T-helper 22 cell (primary cell): ENCODE results near the gene MAS1L.

Source experiments
- DNase-seq: peaks from one replicate; pipeline ENCODE4 v3.0.0-alpha.2; 2020; ENCODE audit warnings: low read depth

The MAS1L gene

DNA sequence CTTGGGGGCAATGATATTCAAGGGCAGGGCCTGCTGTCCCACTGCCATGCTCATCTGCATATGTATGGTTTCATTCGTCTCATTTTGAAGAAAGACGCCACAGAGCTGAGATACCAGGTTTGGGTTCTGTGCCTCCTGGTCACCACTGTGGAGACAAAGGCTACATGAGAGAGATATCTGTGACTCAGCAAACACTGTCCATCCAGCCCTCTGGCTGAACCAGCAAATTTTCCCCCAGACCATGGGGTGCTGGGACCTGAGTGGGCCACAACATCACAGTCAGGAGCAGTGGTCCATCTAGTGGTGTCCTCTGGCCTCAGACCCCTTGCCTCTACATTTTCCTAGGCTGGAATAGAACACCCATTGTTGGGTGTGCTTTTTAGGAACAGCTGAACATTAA is at the start of gene MAS1L:
MAS1L (minus strand) TSS at position 297 of the 400 bp plus-strand sequence; CDS start at position 243, 54 bp downstream.
- DNase-seq, result no peak

DNA sequence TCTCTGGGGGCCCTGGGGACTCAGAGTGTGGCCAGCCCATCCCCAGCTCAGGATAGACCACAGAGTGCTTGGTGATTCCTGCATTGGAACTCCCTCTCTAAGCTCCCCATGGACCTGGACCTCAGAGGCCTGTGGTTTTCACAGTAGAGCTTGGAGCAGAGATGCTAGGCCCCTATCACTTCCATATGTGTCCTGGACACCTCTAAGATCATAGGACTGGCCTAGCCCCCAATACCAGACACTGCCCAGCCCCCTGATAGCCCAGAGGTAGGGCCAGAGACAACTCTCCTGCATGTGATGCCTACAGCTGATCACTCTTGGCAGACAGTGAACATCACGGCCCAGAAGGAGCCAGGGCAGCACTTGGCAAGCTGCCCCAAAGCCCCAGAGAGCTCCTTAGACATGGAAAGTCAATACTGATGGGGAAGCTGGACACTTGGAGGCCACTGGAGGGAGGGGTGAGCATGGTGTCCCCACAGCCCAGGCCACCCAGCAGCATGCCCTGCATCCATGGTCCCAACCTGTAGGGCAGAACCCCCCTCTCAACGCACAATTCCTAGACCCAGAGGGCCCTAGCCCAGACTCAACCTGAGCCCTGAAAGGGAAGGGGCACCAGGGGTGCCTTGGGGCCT is 44.7 kb upstream of the MAS1L start:
- DNase-seq, result no peak

GRCh38 chr6:29531668-29532067 is 43.9 kb upstream of the MAS1L start:
- no peak for DNase-seq

- DNase-seq, result no peak
These were observed 43.0 kb upstream of the MAS1L start for GRCh38 chr6:29530671-29531310.

DNA sequence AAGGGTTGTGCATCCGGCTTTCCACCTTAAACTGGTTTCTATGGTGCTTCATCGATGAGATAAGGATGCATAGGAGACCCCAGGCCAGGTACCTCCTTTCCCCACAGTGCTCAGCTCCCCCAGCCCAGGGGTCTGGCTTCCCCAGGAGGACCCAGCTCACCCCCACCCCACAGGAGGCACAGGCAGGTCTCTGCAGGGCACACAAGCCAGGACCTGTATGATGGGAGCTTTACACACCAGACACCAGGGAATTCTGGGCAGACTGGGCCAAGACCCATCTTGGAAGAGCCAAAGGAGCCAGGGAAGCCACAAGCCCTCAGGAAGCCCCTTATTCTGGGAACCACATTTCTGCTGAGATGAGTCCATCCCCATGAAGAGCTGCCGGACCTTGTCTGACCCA is 42.2 kb upstream of the MAS1L start:
- DNase-seq, result no peak

- no peak for DNase-seq
These were observed 41.3 kb upstream of the MAS1L start for GRCh38 chr6:29528988-29529560.

- no peak for DNase-seq
These were observed 40.7 kb upstream of the MAS1L start for GRCh38 chr6:29528300-29528931.

- DNase-seq, result no peak
These were observed 39.8 kb upstream of the MAS1L start for GRCh38 chr6:29527564-29527963.

- no peak for DNase-seq
These were observed 39.4 kb upstream of the MAS1L start for GRCh38 chr6:29527126-29527525.

DNA sequence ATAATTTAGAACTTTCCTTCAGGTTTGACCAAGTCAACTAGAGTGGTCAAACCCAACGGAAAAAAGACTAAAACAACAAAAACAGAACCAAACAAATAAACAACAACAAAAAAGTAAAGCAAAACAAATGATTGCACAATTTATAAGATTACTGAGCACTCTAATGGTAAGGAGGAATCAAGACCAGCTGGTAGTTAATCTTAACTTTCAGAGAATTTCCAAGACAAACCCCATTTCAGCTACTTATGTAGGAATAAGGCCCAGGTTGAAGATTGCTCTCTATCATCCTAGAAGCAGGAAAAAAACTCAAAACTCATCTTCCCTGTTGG is 37.5 kb upstream of the MAS1L start:
- DNase-seq, result no peak

- no peak for DNase-seq
These were observed 36.9 kb upstream of the MAS1L start for GRCh38 chr6:29524444-29525310.

DNA sequence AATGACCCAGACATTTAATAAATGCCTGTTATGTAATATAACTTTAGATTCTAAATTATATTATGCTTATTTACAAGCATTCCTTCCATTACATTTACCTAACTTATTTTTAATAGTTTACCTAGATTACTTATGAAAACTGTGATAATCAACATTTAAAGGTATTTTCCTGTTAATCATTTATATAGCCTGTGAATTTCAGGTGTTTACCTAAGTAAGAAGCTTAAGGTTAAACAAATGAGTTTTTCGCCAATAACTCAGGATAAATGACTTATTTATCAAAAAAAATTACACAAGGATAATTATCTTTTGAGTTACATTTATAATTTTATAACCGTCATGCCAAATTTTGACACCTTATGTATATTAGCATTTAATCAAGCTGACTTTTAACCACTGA is 36.3 kb upstream of the MAS1L start:
- no peak for DNase-seq

- no peak for DNase-seq
These were observed 34.5 kb upstream of the MAS1L start for GRCh38 chr6:29522227-29522626.

- no peak for DNase-seq
These were observed 33.4 kb upstream of the MAS1L start for GRCh38 chr6:29521006-29521680.

GRCh38 chr6:29520232-29520631 is 32.5 kb upstream of the MAS1L start:
- no peak for DNase-seq

- no peak for DNase-seq
These were observed 31.7 kb upstream of the MAS1L start for GRCh38 chr6:29519291-29520010.

- DNase-seq, result no peak
These were observed 30.1 kb upstream of the MAS1L start for GRCh38 chr6:29517728-29518440.

- no peak for DNase-seq
These were observed 29.5 kb upstream of the MAS1L start for GRCh38 chr6:29517245-29517644.

- peak; percentile 7 for DNase-seq
These were observed 28.4 kb upstream of the MAS1L start for GRCh38 chr6:29516108-29516507.

DNA sequence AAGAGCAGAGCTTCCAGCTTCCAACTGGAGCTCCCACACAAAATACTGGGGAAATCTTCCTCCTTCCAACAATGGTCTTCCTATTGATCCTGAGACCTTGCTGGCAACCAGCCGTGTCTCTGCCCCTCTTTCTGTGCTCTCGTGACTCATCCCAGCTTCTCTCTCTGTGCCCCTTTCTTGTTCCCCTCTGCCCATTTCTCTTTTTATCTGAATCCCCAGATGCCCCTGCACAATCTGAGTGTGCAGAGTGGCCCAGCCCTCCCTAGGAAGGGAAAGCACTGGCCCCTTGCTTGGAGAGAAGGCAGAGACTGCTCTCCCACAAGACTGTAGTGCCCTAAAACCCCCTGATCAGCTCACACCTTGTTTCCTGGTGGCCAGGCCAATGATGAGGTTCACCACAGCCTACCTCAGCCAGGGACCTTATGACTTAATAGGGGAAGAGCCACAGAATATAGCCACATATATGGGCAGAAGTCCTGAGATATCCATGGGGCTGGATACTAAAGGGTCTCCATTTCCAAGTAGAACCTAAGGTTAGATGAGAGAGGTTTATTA is 23.1 kb upstream of the MAS1L start:
- DNase-seq, result no peak
